ENCODE results near the gene ASF1A. TPM values are rescaled to one million over a fixed set of nuclear protein-coding genes. Genes with fewer than 3 reads are reported as not detected.

Gene ASF1A
- total and polyA plus RNA-seq, 10 of the 15 experiments (the other 5 are each of a cell fraction or from before 2014, with no cell fraction given), result 23.7 to 103 (median 31.5) TPM

- peaks cover 33% of the 10 kb centered on the region for H3K79me2 ChIP-seq (ENCODE audit: control insufficient read depth, insufficient read depth, low read length)
- H2AFZ ChIP-seq (ENCODE audit: control insufficient read depth, low read depth, low read length), result no peak overlapping the region
- H3K27ac ChIP-seq (ENCODE audit: control insufficient read depth, insufficient read depth), result no peak overlapping the region; the same call in 1 of the 2 replicates
- RAD21 ChIA-PET (ENCODE audit: unreplicated experiment), result interaction anchor here (0.9 to 1.6 kb wide), 2 partner anchors 14 to 31 kb away, joined by 3 to 4 read pairs; no protein-coding TSS in a partner anchor
- in situ Hi-C loops (cut with MboI) (no loop called here), intact Hi-C loops (cut with micrococcal nuclease; ENCODE audit: unreplicated experiment) (no loop called here)
- H4K20me1 ChIP-seq (ENCODE audit: control insufficient read depth, insufficient read depth), result no peaks in the 10 kb centered on the region
- no peak overlapping the region for H3K4me3 ChIP-seq
- H3K9me3 ChIP-seq (replicated peaks; ENCODE audit: control insufficient read depth, insufficient read depth, low read length), result no peaks in the 10 kb centered on the region
- no peak overlapping the region for H3K4me2 ChIP-seq (ENCODE audit: control insufficient read depth, insufficient read depth)
- POLR2A ChIA-PET, result interaction anchor here (1.0 kb wide), 1 partner anchor 18 kb away, joined by 3 read pairs; no protein-coding TSS in a partner anchor
- DNase-seq (ENCODE audit: low read depth, low spot score) (no peak), FAIRE-seq (no peak), ATAC-seq (no peak)
- H3K27me3 ChIP-seq (replicated peaks in 1 of 2; ENCODE audit: control insufficient read depth in 2 of 2, insufficient read depth in 2 of 2, low read length in 1 of 2), result no peaks in the 10 kb centered on the region
- BruUV-seq (replicated peaks), result no TSS peak
- H3K36me3 ChIP-seq (ENCODE audit: control insufficient read depth in 2 of 2, insufficient read depth in 2 of 2, low read length in 1 of 2), result peaks cover 5 to 24% of the 10 kb centered on the region in 2 experiments; a peak in 3 of 4 replicates
- no peaks in the 10 kb centered on the region for H3K4me1 ChIP-seq (ENCODE audit: control insufficient read depth, insufficient read depth, low read length)
- SMC1A ChIA-PET (ENCODE audit: uncharacterized antibody, unreplicated experiment), result interaction anchor here (0.8 to 2.0 kb wide), 3 partner anchors 9 to 31 kb away, joined by 3 to 5 read pairs (median 5); partner anchors contain the start of genes ASF1A and MCM9
- TF ChIP-seq ZSCAN29 (IDR thresholded peaks at IDR 0.05) (no peak), EED (IDR thresholded peaks at IDR 0.05; ENCODE audit: low read depth) (no peak), TBL1XR1 (IDR thresholded peaks at IDR 0.05; ENCODE audit: low read depth, low read length) (no peak), EZH2 (IDR thresholded peaks at IDR 0.05; ENCODE audit: borderline replicate concordance, control insufficient read depth, low read depth, low read length) (no peak), SUZ12 (IDR thresholded peaks at IDR 0.05; ENCODE audit: unreplicated experiment) (no peak), ASH2L (IDR thresholded peaks at IDR 0.05; ENCODE audit: borderline replicate concordance, low read depth) (no peak)
- CTCF ChIA-PET, result no interaction called here
- H3K9ac ChIP-seq (ENCODE audit: control insufficient read depth, insufficient read depth, low read length), result no peak overlapping the region
- WGBS (ENCODE audit: insufficient coverage, insufficient replicate concordance, low lambda C conversion rate, missing lambda C conversion rate), result 78% methylated on average over 2 of the region's 2 CpGs
These were observed 9.2 kb downstream of the ASF1A start for GRCh38 chr6:118903138-118903537.

GRCh38 chr6:118903691-118904090 lies 9.7 kb downstream of the ASF1A start:
- intact Hi-C loops (cut with micrococcal nuclease; ENCODE audit: unreplicated experiment), result no loop called here
- WGBS (ENCODE audit: insufficient coverage, insufficient replicate concordance, low lambda C conversion rate, missing lambda C conversion rate), result 100% methylated on average over 6 of the region's 6 CpGs
- BruUV-seq (replicated peaks), result no TSS peak
- Histone ChIP-seq H3K9me3 (replicated peaks; ENCODE audit: control insufficient read depth, insufficient read depth, low read length) (no peaks in the 10 kb centered on the region), H3K36me3 (ENCODE audit: control insufficient read depth in 2 of 2, insufficient read depth in 2 of 2, low read length in 1 of 2) (peaks cover 5 to 25% of the 10 kb centered on the region in 2 experiments; a peak in 3 of 4 replicates), H3K9ac (ENCODE audit: control insufficient read depth, insufficient read depth, low read length) (no peak overlapping the region), H3K4me2 (ENCODE audit: control insufficient read depth, insufficient read depth) (no peak overlapping the region), H3K27me3 (replicated peaks in 1 of 2; ENCODE audit: control insufficient read depth in 2 of 2, insufficient read depth in 2 of 2, low read length in 1 of 2) (no peaks in the 10 kb centered on the region), H2AFZ (ENCODE audit: control insufficient read depth, low read depth, low read length) (no peak overlapping the region), H3K4me3 (no peak overlapping the region), H3K27ac (ENCODE audit: control insufficient read depth, insufficient read depth) (no peak overlapping the region), H4K20me1 (ENCODE audit: control insufficient read depth, insufficient read depth) (no peaks in the 10 kb centered on the region), H3K79me2 (ENCODE audit: control insufficient read depth, insufficient read depth, low read length) (peaks cover 30% of the 10 kb centered on the region), H3K4me1 (ENCODE audit: control insufficient read depth, insufficient read depth, low read length) (no peaks in the 10 kb centered on the region)
- POLR2A ChIA-PET, result interaction anchor here (1.0 kb wide), 1 partner anchor 17 kb away, joined by 3 read pairs; no protein-coding TSS in a partner anchor
- ATAC-seq (no peak), FAIRE-seq (no peak), DNase-seq (ENCODE audit: low read depth, low spot score) (no peak)
- in situ Hi-C loops (cut with MboI), result no loop called here
- RAD21 ChIA-PET (ENCODE audit: unreplicated experiment), result interaction anchor here (1.6 kb wide), 1 partner anchor 31 kb away, joined by 4 read pairs; no protein-coding TSS in a partner anchor
- CTCF ChIA-PET, result interaction anchor here (1.3 kb wide), 1 partner anchor 9 kb away, joined by 3 read pairs; no protein-coding TSS in a partner anchor
- TF ChIP-seq LARP7 (IDR thresholded peaks at IDR 0.05), result no peak
- TF ChIP-seq NBN (IDR thresholded peaks at IDR 0.05), result no peak
- no peak for TF ChIP-seq MTA3 (IDR thresholded peaks at IDR 0.05; ENCODE audit: borderline replicate concordance, low read length)
- no peak for TF ChIP-seq CHD2 (IDR thresholded peaks at IDR 0.05; ENCODE audit: borderline replicate concordance, low read depth, low read length)
- no peak for TF ChIP-seq MLLT1 (IDR thresholded peaks at IDR 0.05)
- TF ChIP-seq EZH2 (IDR thresholded peaks at IDR 0.05; ENCODE audit: borderline replicate concordance, control insufficient read depth, low read depth, low read length), result no peak
- TF ChIP-seq RELA (IDR thresholded peaks at IDR 0.05; ENCODE audit: borderline replicate concordance, partially characterized antibody), result no peak
- no peak for TF ChIP-seq GABPA (IDR thresholded peaks at IDR 0.05; ENCODE audit: low read depth)
- no peak for TF ChIP-seq SMAD1 (IDR thresholded peaks at IDR 0.05; ENCODE audit: low read depth, partially characterized antibody)
- no peak for TF ChIP-seq TAF1 (IDR thresholded peaks at IDR 0.05; ENCODE audit: borderline replicate concordance, low read depth, low read length)
- SMC1A ChIA-PET (ENCODE audit: uncharacterized antibody, unreplicated experiment), result interaction anchor here (1.3 to 2.0 kb wide), 2 partner anchors 10 to 13 kb away, joined by 5 read pairs; partner anchors contain the start of gene ASF1A

All from GM12878 (cell line).